Measurements from ENCODE around the gene PALMD.

DNA sequence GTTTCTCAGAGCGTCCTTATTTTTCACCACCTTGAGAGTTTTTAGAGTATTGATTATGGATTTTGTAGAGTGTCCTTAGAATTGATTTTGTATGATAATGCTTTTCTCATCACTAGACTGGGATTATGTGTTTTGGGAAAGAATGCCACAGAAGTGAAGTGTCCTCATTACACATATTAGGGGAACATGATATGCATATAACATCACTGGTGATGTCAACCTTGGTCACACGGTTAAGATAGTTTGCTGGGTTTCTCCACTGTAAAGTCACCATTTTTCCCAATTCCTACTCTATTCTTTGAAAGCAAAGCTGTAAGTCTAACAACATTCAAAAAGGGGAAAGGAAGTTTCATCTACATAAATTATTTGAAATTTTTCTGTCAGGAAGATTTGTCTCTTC lies 39.6 kb upstream of the PALMD start:
- TF ChIP-seq ELF1 (IDR thresholded peaks at IDR 0.05) = no peak
- no peak for TF ChIP-seq EZH2phosphoT487 (IDR thresholded peaks at IDR 0.05; ENCODE audit: borderline replicate concordance, low read depth)
- no peak for TF ChIP-seq USF2 (IDR thresholded peaks at IDR 0.05; ENCODE audit: borderline replicate concordance, low read depth, low read length)
- no peak for TF ChIP-seq RXRA (IDR thresholded peaks at IDR 0.05; ENCODE audit: borderline replicate concordance, low read depth)
- TF ChIP-seq, protein P1, sequence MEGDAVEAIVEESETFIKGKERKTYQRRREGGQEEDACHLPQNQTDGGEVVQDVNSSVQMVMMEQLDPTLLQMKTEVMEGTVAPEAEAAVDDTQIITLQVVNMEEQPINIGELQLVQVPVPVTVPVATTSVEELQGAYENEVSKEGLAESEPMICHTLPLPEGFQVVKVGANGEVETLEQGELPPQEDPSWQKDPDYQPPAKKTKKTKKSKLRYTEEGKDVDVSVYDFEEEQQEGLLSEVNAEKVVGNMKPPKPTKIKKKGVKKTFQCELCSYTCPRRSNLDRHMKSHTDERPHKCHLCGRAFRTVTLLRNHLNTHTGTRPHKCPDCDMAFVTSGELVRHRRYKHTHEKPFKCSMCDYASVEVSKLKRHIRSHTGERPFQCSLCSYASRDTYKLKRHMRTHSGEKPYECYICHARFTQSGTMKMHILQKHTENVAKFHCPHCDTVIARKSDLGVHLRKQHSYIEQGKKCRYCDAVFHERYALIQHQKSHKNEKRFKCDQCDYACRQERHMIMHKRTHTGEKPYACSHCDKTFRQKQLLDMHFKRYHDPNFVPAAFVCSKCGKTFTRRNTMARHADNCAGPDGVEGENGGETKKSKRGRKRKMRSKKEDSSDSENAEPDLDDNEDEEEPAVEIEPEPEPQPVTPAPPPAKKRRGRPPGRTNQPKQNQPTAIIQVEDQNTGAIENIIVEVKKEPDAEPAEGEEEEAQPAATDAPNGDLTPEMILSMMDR (IDR thresholded peaks at IDR 0.05) = no peak
- TF ChIP-seq JUND (IDR thresholded peaks at IDR 0.05) = no peak
- TF ChIP-seq POLR2AphosphoS5 (IDR thresholded peaks at IDR 0.05; ENCODE audit: low read depth, low read length) = no peak
- TF ChIP-seq FOSL2 (IDR thresholded peaks at IDR 0.05; ENCODE audit: borderline replicate concordance, low read depth) = no peak
- TF ChIP-seq NRF1 (IDR thresholded peaks at IDR 0.05; ENCODE audit: low read depth, low read length) = no peak
- no peak for TF ChIP-seq REST (IDR thresholded peaks at IDR 0.05; ENCODE audit: low read depth, low read length)
- no peak for TF ChIP-seq SMC3 (IDR thresholded peaks at IDR 0.05; ENCODE audit: low read depth, low read length)
- TF ChIP-seq RFX5 (IDR thresholded peaks at IDR 0.05; ENCODE audit: low read length) = no peak
- no peak for TF ChIP-seq GABPA (IDR thresholded peaks at IDR 0.05; ENCODE audit: low read depth)
- TF ChIP-seq EP300 (IDR thresholded peaks at IDR 0.05; ENCODE audit: borderline replicate concordance in 1 of 2, low read depth in 1 of 2, low read length in 1 of 2) = no peak
